Kidney (tissue), 14 donors: ENCODE results near the gene SLC9A3. TPM values are rescaled to one million over a fixed set of nuclear protein-coding genes. Genes with fewer than 3 reads are reported as not detected.

Source experiments
- DNase-seq, 5 donors: peaks; one replicate each; pipeline ENCODE4 v3.0.0-alpha.2; 2013 to 2020
- FAIRE-seq: peaks from 2 replicates; lab custom pipeline; 2012; peaks lifted over from hg19 to GRCh38; lab: Jason Lieb, UNC
- H3K27ac ChIP-seq, 2 donors: one replicate each; pipeline ENCODE4 v1.7.0; 2013; ENCODE audit warnings: low read depth in 2 of 2, low read length in 2 of 2, inconsistent platforms in 1 of 2
- H3K27me3 ChIP-seq: one replicate; pipeline ENCODE4 v1.7.1; 2013; ENCODE audit warnings: low read length, inconsistent platforms; ENCODE audit not compliant: control insufficient read depth, insufficient read depth
- H3K36me3 ChIP-seq, 3 donors: one replicate each; pipeline versions ENCODE4 v1.7.0 to v1.7.1; 2013; ENCODE audit warnings: low read length in 3 of 3, control low read depth in 1 of 3, inconsistent platforms in 1 of 3; ENCODE audit not compliant: insufficient read depth in 3 of 3, control insufficient read depth in 2 of 3
- H3K4me1 ChIP-seq, 3 donors: one replicate each; pipeline versions ENCODE4 v1.7.0 to v1.7.1; 2013; ENCODE audit warnings: low read length in 3 of 3, inconsistent platforms in 1 of 3, low read depth in 1 of 3; ENCODE audit not compliant: control insufficient read depth in 2 of 3, insufficient read depth in 2 of 3
- H3K4me3 ChIP-seq, 3 donors: one replicate each; pipeline versions ENCODE4 v1.7.0 to v1.8.1; 2013; ENCODE audit warnings: low read length in 3 of 3, control low read depth in 1 of 3, inconsistent platforms in 1 of 3
- H3K9ac ChIP-seq, 3 donors: one replicate each; pipeline versions ENCODE4 v1.7.0 to v1.7.1; 2013; ENCODE audit warnings: low read length in 3 of 3, control low read depth in 1 of 3, inconsistent platforms in 1 of 3
- H3K9me3 ChIP-seq, 3 donors: one replicate each; pipeline versions ENCODE4 v1.7.0 to v1.7.1; 2013; ENCODE audit warnings: low read length in 3 of 3, control low read depth in 1 of 3, inconsistent platforms in 1 of 3; ENCODE audit not compliant: control insufficient read depth in 2 of 3, insufficient read depth in 1 of 3
- intact Hi-C: fragments of 100-400 bp; cut with DNase I; formaldehyde crosslinking; loops from one replicate; pipeline ENCODE4 v1.11.1; 2022
- polyA plus RNA-seq: library from polyadenylated mRNA; stranded (reverse); fragments of 350-450 nt; fragmentation: Illumina TruSeq; extraction: RNeasy Lipid Tissue Mini Kit (QIAGEN cat#74804); gene quantifications from one replicate; pipeline ENCODE4 v1.2.3, GENCODE V29; 2014; ENCODE audit warnings: low read depth, low replicate concordance; ENCODE audit not compliant: insufficient read depth
- total RNA-seq: library from RNA; stranded (reverse); fragmentation: NEBNext Ultra II Directional; extraction: Animal tissue kit (Norgen Biotek cat#: 25700); gene quantifications from one replicate; pipeline ENCODE4 v1.2.1, GENCODE V29; 2021
- TF ChIP-seq, protein P1 (sequence below): IDR thresholded peaks from 3 replicates; pipeline ENCODE4 v1.5.1; 2012; ENCODE audit warnings: mild to moderate bottlenecking, moderate library complexity, borderline replicate concordance; ENCODE audit not compliant: insufficient read depth; ENCODE audit errors: extremely low read depth
- donor health status: control.
- donor health status: control.
- donor health status: control.
- donor health status: control.
- donor health status: control.
- donor health status: DM: yes; HTN: yes; CAD: no.
- donor health status: Normal renal cell carcinoma (clear cell type).

Gene SLC9A3
- total and polyA plus RNA-seq, 2 donors from 2014 or later = 10.5 to 36.9 TPM

DNA sequence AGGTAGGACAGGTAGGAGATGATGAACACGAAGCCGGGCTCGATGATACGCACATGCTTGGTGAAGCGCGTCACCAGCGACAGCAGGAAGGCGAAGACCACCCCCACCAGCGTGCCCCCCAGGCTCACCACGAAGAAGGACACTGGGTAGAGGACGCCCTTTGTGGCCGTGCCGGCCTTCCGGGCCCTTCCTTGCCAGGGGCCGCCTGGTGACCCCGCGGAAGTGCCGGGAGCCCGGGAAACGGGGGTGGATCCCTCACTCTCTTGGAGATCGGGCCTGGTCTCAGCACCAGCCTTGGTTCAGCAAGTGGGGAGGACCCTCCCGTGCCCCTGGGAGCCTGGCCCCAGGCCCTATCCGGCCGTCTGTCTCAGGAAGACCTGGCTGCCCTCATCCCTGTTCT lies 39.7 kb downstream of the SLC9A3 start:
- TF ChIP-seq, protein P1, sequence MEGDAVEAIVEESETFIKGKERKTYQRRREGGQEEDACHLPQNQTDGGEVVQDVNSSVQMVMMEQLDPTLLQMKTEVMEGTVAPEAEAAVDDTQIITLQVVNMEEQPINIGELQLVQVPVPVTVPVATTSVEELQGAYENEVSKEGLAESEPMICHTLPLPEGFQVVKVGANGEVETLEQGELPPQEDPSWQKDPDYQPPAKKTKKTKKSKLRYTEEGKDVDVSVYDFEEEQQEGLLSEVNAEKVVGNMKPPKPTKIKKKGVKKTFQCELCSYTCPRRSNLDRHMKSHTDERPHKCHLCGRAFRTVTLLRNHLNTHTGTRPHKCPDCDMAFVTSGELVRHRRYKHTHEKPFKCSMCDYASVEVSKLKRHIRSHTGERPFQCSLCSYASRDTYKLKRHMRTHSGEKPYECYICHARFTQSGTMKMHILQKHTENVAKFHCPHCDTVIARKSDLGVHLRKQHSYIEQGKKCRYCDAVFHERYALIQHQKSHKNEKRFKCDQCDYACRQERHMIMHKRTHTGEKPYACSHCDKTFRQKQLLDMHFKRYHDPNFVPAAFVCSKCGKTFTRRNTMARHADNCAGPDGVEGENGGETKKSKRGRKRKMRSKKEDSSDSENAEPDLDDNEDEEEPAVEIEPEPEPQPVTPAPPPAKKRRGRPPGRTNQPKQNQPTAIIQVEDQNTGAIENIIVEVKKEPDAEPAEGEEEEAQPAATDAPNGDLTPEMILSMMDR = no peak
- Histone ChIP-seq H3K4me1 (no peaks in the 10 kb centered on the region), H3K36me3 (peaks cover 0 to 7% (median 0%) of the 10 kb centered on the region in 3 donors), H3K9ac (no peak overlapping the region), H3K9me3 (no peaks in the 10 kb centered on the region), H3K27ac (no peak overlapping the region), H3K27me3 (no peaks in the 10 kb centered on the region), H3K4me3 (no peak overlapping the region)
- intact Hi-C loops = no loop called here
- no peak for FAIRE-seq
- DNase-seq = no peak

DNA sequence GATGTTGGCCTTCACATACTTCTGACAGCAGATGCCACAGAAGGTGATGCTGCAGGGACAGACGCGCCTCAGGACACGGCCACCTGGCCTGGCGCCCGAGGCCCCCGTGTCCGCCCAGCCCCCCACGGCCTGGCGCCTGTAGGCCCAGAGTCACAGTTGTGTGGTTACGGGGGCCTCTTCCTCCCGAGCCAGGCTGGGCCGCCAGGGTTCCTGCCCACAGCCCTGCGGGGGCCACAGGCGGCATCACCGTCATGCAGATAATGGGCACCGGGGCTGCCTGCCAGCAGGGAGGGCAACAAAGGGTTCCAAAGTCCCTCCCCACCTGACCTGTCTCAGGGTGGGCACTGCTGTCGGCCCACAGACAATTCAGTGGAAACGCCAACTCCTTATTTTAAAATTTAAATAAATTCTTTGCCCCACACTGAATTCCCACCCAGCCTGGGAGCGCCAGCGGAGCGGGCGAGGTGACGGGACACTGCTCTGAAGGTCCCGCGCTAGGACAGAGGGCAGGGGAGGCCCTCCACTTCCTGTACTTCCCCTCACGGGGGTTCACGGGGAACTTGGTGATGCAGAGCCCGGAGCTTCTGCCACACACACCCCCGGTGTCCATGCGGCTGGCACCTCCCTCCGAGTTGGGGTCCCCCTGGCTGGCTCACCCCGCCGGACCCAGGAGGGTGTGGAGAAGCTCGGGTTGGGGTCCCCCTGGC lies 40.7 kb downstream of the SLC9A3 start:
- no peaks in the 10 kb centered on the region for H3K4me1 ChIP-seq
- H3K36me3 ChIP-seq = peaks cover 0 to 7% (median 0%) of the 10 kb centered on the region in 3 donors
- intact Hi-C loops = no loop called here
- no peak overlapping the region for H3K4me3 ChIP-seq
- H3K9ac ChIP-seq = no peak overlapping the region
- no peak for DNase-seq
- no peaks in the 10 kb centered on the region for H3K27me3 ChIP-seq
- no peak overlapping the region for H3K27ac ChIP-seq
- no peak for FAIRE-seq
- no peaks in the 10 kb centered on the region for H3K9me3 ChIP-seq
- TF ChIP-seq, protein P1 = no peak

DNA sequence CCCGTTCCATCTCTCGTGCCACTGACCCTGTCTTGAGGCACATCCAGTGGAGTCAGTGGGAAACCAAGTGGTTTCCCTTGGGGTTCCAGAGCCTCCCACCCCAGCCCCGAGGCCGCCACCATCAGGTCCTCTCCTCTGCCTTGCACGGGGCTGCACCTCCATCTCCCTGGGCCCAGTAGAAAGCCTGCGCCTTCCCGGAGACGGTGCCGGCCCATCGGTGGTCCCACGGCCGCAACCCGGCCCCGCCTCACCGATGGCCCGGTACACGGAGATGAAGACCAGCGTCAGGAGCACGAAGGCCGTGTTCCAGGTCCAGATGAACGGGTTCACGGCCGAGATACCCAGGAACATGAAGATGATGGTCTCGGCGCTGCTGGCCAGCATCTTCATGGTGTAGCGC lies 41.2 kb downstream of the SLC9A3 start:
- DNase-seq (no peak), FAIRE-seq (no peak)
- Histone ChIP-seq H3K27me3 (no peaks in the 10 kb centered on the region), H3K9me3 (no peaks in the 10 kb centered on the region), H3K36me3 (peaks cover 0 to 7% (median 0%) of the 10 kb centered on the region in 3 donors), H3K4me3 (no peak overlapping the region), H3K9ac (no peak overlapping the region), H3K4me1 (no peaks in the 10 kb centered on the region), H3K27ac (no peak overlapping the region)
- TF ChIP-seq, protein P1 = no peak
- intact Hi-C loops = no loop called here
